Liver (tissue), 9 donors: ENCODE results near the gene ARHGAP10. TPM values are rescaled to one million over a fixed set of nuclear protein-coding genes. Genes with fewer than 3 reads are reported as not detected.

Source experiments
- DNase-seq: peaks from one replicate; pipeline ENCODE4 v3.0.0-alpha.2; 2017; ENCODE audit warnings: low spot score
- H3K27ac ChIP-seq, 2 donors: one replicate each; pipeline ENCODE4 v1.7.0; 2013; ENCODE audit warnings: inconsistent platforms in 2 of 2, low read length in 2 of 2, control low read depth in 1 of 2, low read depth in 1 of 2, mild to moderate bottlenecking in 1 of 2
- H3K27me3 ChIP-seq, 4 donors: one replicate each; pipeline versions ENCODE4 v1.6.1 to v1.7.0; 2013; ENCODE audit warnings: low read length in 3 of 4, inconsistent platforms in 1 of 4, mild to moderate bottlenecking in 1 of 4, moderate library complexity in 1 of 4; ENCODE audit not compliant: control insufficient read depth in 4 of 4, insufficient read depth in 4 of 4
- H3K36me3 ChIP-seq, 4 donors: one replicate each; pipeline versions ENCODE4 v1.6.1 to v1.7.0; 2013; ENCODE audit warnings: low read length in 3 of 4, mild to moderate bottlenecking in 3 of 4, low read depth in 1 of 4, moderate library complexity in 1 of 4; ENCODE audit not compliant: control insufficient read depth in 4 of 4, insufficient read depth in 3 of 4
- H3K4me1 ChIP-seq, 4 donors: one replicate each; pipeline versions ENCODE4 v1.6.1 to v1.7.0; 2013; ENCODE audit warnings: low read length in 3 of 4, mild to moderate bottlenecking in 3 of 4, moderate library complexity in 1 of 4; ENCODE audit not compliant: control insufficient read depth in 4 of 4, insufficient read depth in 4 of 4
- H3K4me3 ChIP-seq, 3 donors: one replicate each; pipeline versions ENCODE4 v1.6.1 to v1.7.0; 2013; ENCODE audit warnings: low read length in 3 of 3, control low read depth in 1 of 3, low read depth in 1 of 3, mild to moderate bottlenecking in 1 of 3
- H3K9ac ChIP-seq, 2 donors: one replicate each; pipeline ENCODE4 v1.7.0; 2013; ENCODE audit warnings: low read length in 2 of 2, mild to moderate bottlenecking in 2 of 2, moderate library complexity in 2 of 2, control low read depth in 1 of 2, low read depth in 1 of 2
- H3K9me3 ChIP-seq, 4 donors: one replicate each; pipeline versions ENCODE4 v1.6.1 to v1.7.0; 2013; ENCODE audit warnings: low read length in 3 of 4; ENCODE audit not compliant: control insufficient read depth in 4 of 4
- CTCF ChIP-seq: fragments of 150-350 bp; IDR thresholded peaks from 2 replicates; pipeline ENCODE4 v1.5.1; 2017; ENCODE audit warnings: improper control_type of control experiment, low read depth, low read length; ENCODE audit not compliant: missing input control
- EGR1 ChIP-seq, 2 donors: IDR thresholded peaks; 2 replicates each; pipeline ENCODE4 v1.6.1; 2016 to 2018; ENCODE audit warnings: antibody characterized with exemption in 2 of 2, low read depth in 2 of 2
- FOXA1 ChIP-seq: IDR thresholded peaks from 2 replicates; pipeline ENCODE4 v1.6.1; 2016; ENCODE audit warnings: antibody characterized with exemption
- GABPA ChIP-seq, 2 donors: IDR thresholded peaks in 1 of 2; conservative IDR thresholded peaks in 1 of 2; 2 replicates each; pipeline ENCODE4 v1.6.1; 2016; ENCODE audit warnings: antibody characterized with exemption in 2 of 2, mild to moderate bottlenecking in 1 of 2, moderate library complexity in 1 of 2
- HNF4G ChIP-seq: IDR thresholded peaks from 2 replicates; pipeline ENCODE4 v1.6.1; 2016; ENCODE audit warnings: antibody characterized with exemption
- JUND ChIP-seq, 2 donors: IDR thresholded peaks; 2 replicates each; pipeline ENCODE4 v1.6.1; 2016; ENCODE audit warnings: antibody characterized with exemption in 2 of 2
- MAX ChIP-seq: IDR thresholded peaks from 2 replicates; pipeline ENCODE4 v1.6.1; 2016; ENCODE audit warnings: antibody characterized with exemption
- NR2F2 ChIP-seq: IDR thresholded peaks from 2 replicates; pipeline ENCODE4 v1.6.1; 2016; ENCODE audit warnings: antibody characterized with exemption
- RAD21 ChIP-seq, 2 donors: IDR thresholded peaks; 2 replicates each; pipeline ENCODE4 v1.6.1; 2016; ENCODE audit warnings: antibody characterized with exemption in 2 of 2, mild to moderate bottlenecking in 2 of 2
- REST ChIP-seq: IDR thresholded peaks from 2 replicates; pipeline ENCODE4 v1.6.1; 2016; ENCODE audit warnings: antibody characterized with exemption, mild to moderate bottlenecking
- SP1 ChIP-seq: IDR thresholded peaks from 2 replicates; pipeline ENCODE4 v1.6.1; 2018; ENCODE audit warnings: antibody characterized with exemption, mild to moderate bottlenecking
- YY1 ChIP-seq: IDR thresholded peaks from 2 replicates; pipeline ENCODE4 v1.6.1; 2016; ENCODE audit warnings: antibody characterized with exemption, mild to moderate bottlenecking
- ZBTB33 ChIP-seq: IDR thresholded peaks from 2 replicates; pipeline ENCODE4 v1.6.1; 2016; ENCODE audit warnings: antibody characterized with exemption
- WGBS: extraction: QIAGEN DNeasy Blood & Tissue Kit; methylation state at CpG from one replicate; pipeline ENCODE4 v1.1.7; 2013; 5-methylcytosine and 5-hydroxymethylcytosine counted together
- polyA plus RNA-seq, 2 donors: library from polyadenylated mRNA; stranded (reverse) in 1 of 2; unstranded in 1 of 2; fragments of 200-250 nt in 1 of 2; fragments of >200 nt in 1 of 2; fragmentation: Nextera tagmentation in 1 of 2; extraction: Ambion mirVana in 1 of 2; gene quantifications; one replicate each; pipeline versions ENCODE4 v1.2.1 to v1.2.3, GENCODE V29; 2013 to 2015
- total RNA-seq, 2 donors: library from RNA; depleted of rRNA; stranded (reverse); fragments of >200 nt; gene quantifications; one replicate each; pipeline ENCODE4 v1.2.3, GENCODE V29; 2014
- donor health status: healthy.
- donor health status: healthy.
- donor health status: healthy.
- donor health status: healthy.
- donor health status: healthy.

Gene ARHGAP10
- total and polyA plus RNA-seq, 4 donors = 1.5 to 13.0 (median 4.3) TPM

GRCh38 chr4:147813109-147813773, 81.4 kb downstream of the ARHGAP10 start:
- Histone ChIP-seq H3K9ac (no peak overlapping the region), H3K36me3 (no peaks in the 10 kb centered on the region), H3K4me1 (no peaks in the 10 kb centered on the region), H3K27me3 (no peaks in the 10 kb centered on the region), H3K4me3 (no peak overlapping the region), H3K27ac (no peak overlapping the region), H3K9me3 (no peaks in the 10 kb centered on the region)
- 78% methylated on average over 7 of the region's 7 CpGs for WGBS
- no peak for DNase-seq
- TF ChIP-seq SP1 = no peak
- TF ChIP-seq MAX = no peak
- no peak for TF ChIP-seq NR2F2
- no peak for TF ChIP-seq EGR1 (IDR thresholded peaks at IDR 0.05; ENCODE audit: low read depth in 2 of 2)
- TF ChIP-seq YY1 = no peak
- no peak for TF ChIP-seq RAD21 (IDR thresholded peaks at IDR 0.05)
- TF ChIP-seq HNF4G = no peak
- no peak for TF ChIP-seq JUND (IDR thresholded peaks at IDR 0.05)
- no peak for TF ChIP-seq REST

GRCh38 chr4:147813973-147814372, 82.1 kb downstream of the ARHGAP10 start:
- no peak for TF ChIP-seq ZBTB33
- no peak for TF ChIP-seq FOXA1
- no peak for TF ChIP-seq HNF4G
- TF ChIP-seq RAD21 (IDR thresholded peaks at IDR 0.05) = no peak
- no peak for TF ChIP-seq GABPA (IDR thresholded peaks at IDR 0.05 in 1 of 2, conservative IDR thresholded peaks at IDR 0.05 in 1 of 2)
- no peak for TF ChIP-seq MAX
- TF ChIP-seq NR2F2 = no peak
- TF ChIP-seq REST = no peak
- TF ChIP-seq CTCF = no peak
- no peak overlapping the region for H3K27ac ChIP-seq
- 68% methylated on average over 6 of the region's 6 CpGs for WGBS

More at GRCh38 chr4:147813973-147814372, 82.1 kb downstream of the ARHGAP10 start:
- Histone ChIP-seq H3K4me1 (no peaks in the 10 kb centered on the region), H3K9me3 (no peaks in the 10 kb centered on the region), H3K9ac (no peak overlapping the region), H3K36me3 (no peaks in the 10 kb centered on the region), H3K4me3 (no peak overlapping the region), H3K27me3 (no peaks in the 10 kb centered on the region)
- no peak for DNase-seq
